GM12801 (cell line): ENCODE data around the gene RTL5.

Experiments
- TF ChIP-seq, protein P1 (sequence below): IDR thresholded peaks from one replicate; pipeline ENCODE4 v1.5.1; 2011; ENCODE audit warnings: control low read depth; ENCODE audit not compliant: insufficient read length; ENCODE audit errors: extremely low read depth

RTL5 gene

GRCh38 chrX:72131317-72132294 is at the start of gene RTL5:
TSS of gene RTL5 (minus strand) at chrX:72131915.
- TF ChIP-seq, protein P1, sequence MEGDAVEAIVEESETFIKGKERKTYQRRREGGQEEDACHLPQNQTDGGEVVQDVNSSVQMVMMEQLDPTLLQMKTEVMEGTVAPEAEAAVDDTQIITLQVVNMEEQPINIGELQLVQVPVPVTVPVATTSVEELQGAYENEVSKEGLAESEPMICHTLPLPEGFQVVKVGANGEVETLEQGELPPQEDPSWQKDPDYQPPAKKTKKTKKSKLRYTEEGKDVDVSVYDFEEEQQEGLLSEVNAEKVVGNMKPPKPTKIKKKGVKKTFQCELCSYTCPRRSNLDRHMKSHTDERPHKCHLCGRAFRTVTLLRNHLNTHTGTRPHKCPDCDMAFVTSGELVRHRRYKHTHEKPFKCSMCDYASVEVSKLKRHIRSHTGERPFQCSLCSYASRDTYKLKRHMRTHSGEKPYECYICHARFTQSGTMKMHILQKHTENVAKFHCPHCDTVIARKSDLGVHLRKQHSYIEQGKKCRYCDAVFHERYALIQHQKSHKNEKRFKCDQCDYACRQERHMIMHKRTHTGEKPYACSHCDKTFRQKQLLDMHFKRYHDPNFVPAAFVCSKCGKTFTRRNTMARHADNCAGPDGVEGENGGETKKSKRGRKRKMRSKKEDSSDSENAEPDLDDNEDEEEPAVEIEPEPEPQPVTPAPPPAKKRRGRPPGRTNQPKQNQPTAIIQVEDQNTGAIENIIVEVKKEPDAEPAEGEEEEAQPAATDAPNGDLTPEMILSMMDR: no peak

DNA sequence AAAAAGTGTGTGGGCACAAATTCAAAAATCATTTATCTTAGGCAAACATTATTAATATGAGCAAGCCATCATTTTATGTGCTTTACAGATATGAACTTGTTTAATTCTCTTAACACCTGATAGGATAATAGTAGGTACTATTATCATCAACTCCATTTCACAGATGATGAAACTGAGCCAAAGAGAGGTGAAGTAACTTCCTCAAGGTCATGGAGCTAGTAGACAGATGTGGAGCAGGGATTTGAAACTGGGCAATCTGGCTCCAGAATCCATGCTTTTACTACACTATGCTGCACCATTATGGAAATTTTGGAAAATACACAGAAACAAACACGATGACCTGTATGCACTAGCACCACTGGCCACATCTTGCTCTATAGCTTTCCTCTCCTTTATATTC is 48.8 kb upstream of the RTL5 start:
- TF ChIP-seq, protein P1: no peak

- TF ChIP-seq, protein P1: no peak
Measured at GRCh38 chrX:72176981-72177380, 45.3 kb upstream of the RTL5 start.

DNA sequence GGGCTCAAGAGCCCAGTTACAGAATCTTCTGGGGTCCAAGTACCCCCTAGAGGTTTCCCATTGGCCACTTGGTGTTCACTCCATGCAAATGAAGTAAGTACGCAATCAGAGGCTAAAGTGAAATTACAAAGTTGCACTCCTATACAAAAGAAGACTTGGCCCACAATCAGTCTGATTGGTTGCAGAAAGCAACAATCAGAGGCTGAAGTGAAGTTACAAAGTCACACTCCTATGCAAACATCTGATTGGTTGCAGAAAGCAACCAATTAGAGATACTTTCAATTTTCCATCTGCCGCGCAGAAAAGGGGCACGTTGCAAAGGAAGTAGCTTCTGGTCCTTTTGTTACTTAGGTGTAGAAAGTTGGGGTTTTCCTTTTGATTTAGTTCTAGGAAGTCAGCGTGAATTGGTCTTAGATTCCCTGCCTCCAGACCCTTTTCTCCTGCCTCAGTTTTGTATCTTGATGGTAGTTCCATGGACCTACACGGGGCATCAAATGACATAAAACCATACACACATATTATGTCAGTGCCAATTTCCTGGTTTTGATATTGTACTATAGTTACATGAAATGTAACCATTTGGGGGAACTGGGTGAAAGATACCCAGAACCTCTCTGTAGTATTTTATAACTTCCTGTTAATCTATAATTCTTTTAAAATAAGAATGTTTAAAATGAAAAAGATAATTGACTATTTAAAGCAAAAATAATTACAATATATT is 37.5 kb upstream of the RTL5 start:
- TF ChIP-seq, protein P1: no peak

- TF ChIP-seq, protein P1: no peak
Measured at GRCh38 chrX:72165551-72165950, 33.8 kb upstream of the RTL5 start.

DNA sequence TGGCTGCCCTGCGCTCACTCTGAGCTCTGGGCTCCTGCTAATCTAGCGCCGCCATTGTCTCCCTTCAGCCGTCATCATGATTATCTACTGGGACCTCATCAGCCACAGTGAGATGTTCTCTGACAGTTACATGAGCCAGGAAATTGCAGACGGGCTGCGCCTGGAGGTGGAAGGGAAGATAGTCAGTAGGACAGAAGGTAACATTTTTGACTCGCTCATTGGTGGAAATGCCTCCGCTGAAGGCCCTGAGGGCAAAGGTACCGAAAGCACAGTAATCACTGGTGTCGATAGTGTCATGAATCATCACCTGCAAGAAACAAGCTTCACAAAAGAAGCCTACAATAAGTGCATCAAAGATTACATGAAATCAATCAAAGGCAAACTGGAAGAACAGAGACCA is 28.1 kb upstream of the RTL5 start:
- TF ChIP-seq, protein P1: no peak

DNA sequence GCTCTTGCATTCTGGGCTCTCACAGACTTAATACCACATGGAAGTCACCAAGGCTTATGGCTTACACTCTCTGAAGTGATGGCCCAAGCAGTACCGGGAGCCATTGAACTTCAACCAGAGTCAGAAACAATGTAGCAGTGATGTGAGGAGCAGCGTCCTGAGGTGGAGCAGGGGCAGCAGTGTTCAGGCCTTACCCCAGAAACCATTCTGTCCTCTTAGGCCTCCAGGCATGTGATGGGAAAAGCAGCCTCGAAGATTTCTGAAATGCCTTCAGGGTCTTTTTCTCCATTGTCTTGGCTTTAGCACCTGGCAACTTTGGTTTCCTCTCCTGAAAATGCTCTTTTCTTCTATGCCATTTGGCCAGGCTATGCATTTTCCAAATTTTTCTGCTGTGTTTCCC is 27.1 kb upstream of the RTL5 start:
- TF ChIP-seq, protein P1: no peak
